Activated effector memory CD4-positive, alpha-beta T cell treated with anti-CD3 and anti-CD28 coated beads, Interleukin-2, amount 50 U/mL, for 16 hours (primary cell): ENCODE data around the gene UNC5B.
"Not testable (repeated sequence)": the region's sequence is repeated elsewhere in the genome, so short reads cannot be mapped to it uniquely, and the experiment has no call there.

ENCODE experiments used
- DNase-seq: peaks from one replicate; pipeline ENCODE4 v3.0.0-alpha.2; 2020

Gene UNC5B

DNA sequence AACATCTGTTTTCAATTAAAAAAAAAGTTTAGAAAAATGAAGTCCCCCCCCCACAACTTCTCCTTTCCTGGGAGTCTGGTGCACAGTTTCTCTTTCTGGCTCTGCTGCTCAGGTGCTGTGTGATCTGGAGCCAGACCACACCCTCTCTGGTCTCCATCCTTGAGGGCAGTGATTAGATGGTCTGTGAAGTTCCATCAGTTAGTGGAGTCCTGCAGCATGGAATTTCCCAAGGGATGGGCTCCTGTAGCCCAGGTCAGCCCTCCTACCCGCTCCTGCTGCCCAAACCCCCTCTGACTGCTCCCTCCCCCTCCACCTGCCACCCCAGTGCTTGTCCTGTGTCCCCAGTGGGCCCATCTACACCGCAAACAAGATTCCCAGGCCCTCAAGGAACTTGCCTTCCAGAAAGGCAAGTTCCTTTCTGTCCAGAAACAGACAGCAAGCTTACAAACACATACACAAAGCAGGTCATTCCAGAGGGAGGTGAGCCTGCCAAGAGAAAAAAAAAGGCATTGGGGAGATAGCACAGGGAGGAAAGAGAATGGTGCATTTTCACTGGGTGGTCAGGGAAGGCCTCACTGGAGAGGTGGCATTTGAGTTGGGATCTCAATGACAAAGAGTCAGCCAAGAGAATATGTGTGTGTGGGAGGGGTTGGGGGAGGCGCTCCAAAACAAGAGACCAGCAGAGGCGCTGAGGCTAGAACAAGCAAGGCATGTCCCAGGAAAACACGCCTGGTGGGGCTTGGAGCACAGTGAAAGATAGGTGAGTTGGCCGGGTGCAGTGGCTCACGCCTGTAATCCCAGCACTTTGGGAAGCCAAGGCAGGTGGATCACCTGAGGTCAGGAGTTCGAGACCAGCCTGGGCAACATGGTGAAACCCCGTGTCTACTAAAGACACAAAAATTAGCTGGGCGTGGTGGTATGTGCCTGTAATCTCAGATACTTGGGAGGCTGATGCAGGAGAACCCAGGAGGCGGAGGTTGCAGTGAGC lies 57.2 kb downstream of the UNC5B start:
- DNase-seq = no peak

DNA sequence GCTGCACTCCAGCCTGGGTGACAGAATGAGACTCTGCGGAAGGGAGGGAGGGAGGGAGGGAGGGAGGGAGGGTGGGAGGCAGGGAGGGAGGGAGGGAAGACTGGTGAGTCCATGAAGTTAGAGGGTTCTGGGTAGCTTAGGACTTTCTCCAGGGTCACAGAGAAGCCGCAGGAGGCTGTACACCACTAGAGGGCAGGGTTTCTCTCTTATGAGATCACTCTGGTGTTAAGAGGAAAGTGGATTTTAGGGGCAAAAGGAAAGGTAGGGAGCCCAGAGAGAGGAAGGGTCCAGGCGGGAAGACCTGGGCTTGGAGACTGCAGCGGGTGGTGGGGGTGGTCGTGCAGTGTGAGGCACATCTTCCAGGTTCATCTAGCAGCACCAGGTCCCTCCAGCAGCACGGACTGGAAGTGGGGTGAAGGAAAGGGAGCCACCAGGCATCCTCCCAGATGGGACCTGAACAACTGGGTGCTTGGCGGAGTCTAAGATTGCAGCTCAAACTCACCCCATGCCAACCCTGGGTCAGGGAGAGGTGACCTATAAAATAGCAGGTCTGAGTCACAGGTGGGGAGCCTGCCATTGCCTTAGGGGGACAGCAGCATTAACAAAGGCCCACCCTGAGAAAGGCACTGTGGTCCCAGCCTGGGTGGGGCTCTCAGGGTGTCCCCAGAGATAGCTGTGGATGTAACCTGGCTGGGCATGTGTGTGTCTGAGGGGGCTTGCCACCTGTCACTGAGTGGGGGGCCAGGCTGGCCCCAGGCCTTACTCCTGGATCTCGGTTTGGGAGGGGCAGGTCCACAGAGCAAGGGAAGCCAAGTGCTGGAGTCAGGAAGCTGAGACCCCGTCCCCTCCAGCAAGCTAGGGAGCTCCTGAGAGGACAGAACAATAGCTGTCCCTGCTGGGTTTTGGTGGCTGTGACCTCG lies 58.2 kb downstream of the UNC5B start:
- DNase-seq = no peak

- DNase-seq = no peak
Measured at GRCh38 chr10:71271662-71272055, 59.3 kb downstream of the UNC5B start.

- no peak for DNase-seq
Measured at GRCh38 chr10:71272056-71272771, 59.8 kb downstream of the UNC5B start.

GRCh38 chr10:71272974-71273373 lies 60.6 kb downstream of the UNC5B start:
- DNase-seq = not testable (repeated sequence)

- DNase-seq = no peak
Measured at GRCh38 chr10:71273506-71273905, 61.1 kb downstream of the UNC5B start.

DNA sequence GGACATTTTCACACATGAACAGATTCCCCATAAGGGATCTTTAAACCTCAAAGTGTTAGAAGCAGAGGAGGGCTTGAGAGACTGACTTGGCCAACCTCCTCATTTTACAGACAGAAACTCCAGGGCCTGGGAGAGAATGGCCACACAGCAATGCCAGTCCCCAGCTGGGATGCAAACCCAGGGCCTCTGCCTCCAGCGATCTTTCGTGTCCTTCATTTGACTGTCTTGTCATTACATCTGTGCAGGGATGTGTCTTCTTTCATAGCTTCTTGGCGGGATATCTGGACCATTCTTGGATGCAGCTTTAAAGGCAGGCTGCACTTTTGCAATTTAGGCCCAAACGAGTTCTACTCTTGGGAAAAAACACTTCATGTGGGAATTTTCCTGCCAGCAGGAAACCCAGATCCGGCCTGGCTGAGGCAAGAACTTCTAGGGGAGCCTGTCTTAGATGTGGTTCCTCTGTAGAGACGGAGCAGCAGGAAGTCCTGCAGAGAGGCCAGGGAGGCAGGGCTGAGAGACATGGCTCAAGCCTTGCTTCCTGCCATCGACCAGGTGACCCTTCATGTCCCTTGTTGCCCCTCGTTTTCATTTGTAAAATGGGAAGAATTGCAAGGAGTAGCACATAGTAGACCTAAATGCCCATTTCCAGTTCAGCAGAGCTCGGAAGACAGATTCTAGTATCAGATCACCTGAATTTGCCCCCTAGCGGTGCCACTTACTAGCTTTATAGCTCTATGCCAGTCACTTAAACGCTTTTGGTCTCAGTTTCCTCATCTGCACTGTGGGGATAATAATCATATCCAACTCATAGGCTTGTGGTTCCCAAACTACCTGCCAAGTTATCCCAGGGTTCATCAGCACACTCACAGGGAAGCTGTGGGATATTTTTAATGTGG lies 62.8 kb downstream of the UNC5B start:
- DNase-seq = no peak

- no peak for DNase-seq
Measured at GRCh38 chr10:71276873-71277272, 64.5 kb downstream of the UNC5B start.

GRCh38 chr10:71277914-71278665 lies 65.7 kb downstream of the UNC5B start:
- DNase-seq = no peak

GRCh38 chr10:71278691-71279588 lies 66.6 kb downstream of the UNC5B start:
- DNase-seq = no peak

DNA sequence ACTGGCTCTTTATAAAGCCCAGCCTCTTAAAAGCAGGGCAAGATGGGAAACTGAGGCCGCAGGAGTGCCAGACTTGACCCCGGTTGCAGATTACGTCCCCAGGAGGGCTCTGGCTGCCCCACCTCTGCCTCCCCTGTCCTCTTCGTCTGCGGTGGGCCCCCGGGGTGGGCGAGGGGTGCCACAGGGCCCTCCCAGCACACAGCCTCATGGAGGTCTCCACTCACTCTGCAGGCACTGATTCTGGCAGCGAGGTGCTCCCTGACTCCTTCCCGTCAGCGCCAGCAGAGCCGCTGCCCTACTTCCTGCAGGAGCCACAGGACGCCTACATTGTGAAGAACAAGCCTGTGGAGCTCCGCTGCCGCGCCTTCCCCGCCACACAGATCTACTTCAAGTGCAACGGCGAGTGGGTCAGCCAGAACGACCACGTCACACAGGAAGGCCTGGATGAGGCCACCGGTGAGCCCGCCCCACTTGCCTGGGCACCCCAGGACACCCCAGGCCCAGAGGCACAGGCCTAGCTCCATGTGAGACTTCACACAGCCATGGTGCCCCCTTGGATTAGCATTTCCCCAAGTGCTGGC lies 67.3 kb downstream of the UNC5B start:
- DNase-seq = no peak

- no peak for DNase-seq
Measured at GRCh38 chr10:71280216-71280615, 67.8 kb downstream of the UNC5B start.

GRCh38 chr10:71280825-71281224 lies 68.5 kb downstream of the UNC5B start:
- DNase-seq = no peak

GRCh38 chr10:71281646-71282322 lies 69.4 kb downstream of the UNC5B start:
- DNase-seq = no peak

DNA sequence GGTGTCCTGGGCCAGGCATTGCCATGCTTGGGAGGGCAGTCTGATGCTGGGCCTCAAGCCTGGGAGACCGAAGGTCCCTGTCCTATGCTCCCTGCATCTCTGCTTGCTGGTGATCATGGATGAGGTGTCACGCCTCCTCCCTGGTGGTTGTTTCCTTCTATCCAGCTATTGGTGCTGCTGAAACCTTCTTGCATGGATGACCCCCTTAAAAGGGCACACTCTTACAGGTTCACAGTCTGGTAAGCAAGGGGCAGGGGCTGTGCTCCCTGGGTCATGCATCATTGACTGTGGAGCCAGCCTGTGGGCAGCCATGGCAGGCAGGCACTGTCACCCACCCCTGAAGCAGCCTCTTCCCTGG lies 69.9 kb downstream of the UNC5B start:
- DNase-seq = no peak

DNA sequence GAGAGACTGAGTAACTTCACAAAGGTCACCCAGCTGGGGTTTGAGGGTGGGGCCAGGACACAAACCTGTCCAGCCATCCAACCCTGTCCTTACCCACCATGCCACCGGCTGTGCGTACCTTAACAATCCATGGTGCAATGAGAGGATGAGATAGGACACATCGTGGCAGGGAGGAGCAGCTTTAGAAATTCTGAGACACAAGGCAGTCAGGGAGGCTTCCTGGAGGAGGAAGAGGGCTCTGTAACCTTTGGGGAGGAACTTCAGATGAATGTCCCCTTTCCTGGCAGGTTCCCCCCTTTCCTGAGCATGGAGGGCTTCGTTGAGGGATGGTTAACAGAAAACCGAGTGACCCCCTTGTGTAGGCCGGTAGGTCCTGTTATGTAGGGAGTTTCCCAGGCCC lies 71.0 kb downstream of the UNC5B start:
- no peak for DNase-seq

GRCh38 chr10:71283876-71284275 lies 71.5 kb downstream of the UNC5B start:
- no peak for DNase-seq

DNA sequence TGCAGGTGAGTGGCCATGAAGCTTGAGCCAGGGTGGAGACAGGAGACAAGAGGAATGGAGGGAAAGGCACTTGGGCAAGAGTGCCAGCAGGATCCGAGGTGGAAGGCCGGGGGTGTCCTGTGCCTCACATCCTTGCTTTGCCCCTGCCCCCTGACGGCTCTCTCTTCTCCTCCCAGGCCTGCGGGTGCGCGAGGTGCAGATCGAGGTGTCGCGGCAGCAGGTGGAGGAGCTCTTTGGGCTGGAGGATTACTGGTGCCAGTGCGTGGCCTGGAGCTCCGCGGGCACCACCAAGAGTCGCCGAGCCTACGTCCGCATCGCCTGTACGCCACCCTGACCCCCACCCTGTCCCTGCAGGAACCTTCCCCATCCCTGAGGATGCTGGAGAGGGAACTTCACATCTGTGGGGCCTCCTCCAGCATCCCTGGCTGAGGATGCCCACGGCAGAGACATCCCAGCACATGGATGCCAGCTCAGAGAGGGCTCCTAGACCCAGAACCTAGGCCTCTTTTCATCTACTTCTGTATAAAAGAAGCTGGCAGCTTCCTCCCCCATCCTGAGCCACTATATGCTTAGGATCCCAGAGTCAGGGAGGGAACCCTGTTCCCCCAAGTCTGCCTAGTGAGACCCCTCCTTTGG lies 72.3 kb downstream of the UNC5B start:
- DNase-seq = no peak

GRCh38 chr10:71285180-71285545 lies 72.8 kb downstream of the UNC5B start:
- DNase-seq = peak; percentile 65
